G401.6 (cell line): Measurements from ENCODE around the gene NDUFC2.
"Not testable (repeated sequence)": the region's sequence is repeated elsewhere in the genome, so short reads cannot be mapped to it uniquely, and the experiment has no call there.

Source experiments
- FAIRE-seq: peaks from 2 replicates; lab custom pipeline; 2012; peaks lifted over from hg19 to GRCh38; lab: Jason Lieb, UNC

Gene NDUFC2

DNA sequence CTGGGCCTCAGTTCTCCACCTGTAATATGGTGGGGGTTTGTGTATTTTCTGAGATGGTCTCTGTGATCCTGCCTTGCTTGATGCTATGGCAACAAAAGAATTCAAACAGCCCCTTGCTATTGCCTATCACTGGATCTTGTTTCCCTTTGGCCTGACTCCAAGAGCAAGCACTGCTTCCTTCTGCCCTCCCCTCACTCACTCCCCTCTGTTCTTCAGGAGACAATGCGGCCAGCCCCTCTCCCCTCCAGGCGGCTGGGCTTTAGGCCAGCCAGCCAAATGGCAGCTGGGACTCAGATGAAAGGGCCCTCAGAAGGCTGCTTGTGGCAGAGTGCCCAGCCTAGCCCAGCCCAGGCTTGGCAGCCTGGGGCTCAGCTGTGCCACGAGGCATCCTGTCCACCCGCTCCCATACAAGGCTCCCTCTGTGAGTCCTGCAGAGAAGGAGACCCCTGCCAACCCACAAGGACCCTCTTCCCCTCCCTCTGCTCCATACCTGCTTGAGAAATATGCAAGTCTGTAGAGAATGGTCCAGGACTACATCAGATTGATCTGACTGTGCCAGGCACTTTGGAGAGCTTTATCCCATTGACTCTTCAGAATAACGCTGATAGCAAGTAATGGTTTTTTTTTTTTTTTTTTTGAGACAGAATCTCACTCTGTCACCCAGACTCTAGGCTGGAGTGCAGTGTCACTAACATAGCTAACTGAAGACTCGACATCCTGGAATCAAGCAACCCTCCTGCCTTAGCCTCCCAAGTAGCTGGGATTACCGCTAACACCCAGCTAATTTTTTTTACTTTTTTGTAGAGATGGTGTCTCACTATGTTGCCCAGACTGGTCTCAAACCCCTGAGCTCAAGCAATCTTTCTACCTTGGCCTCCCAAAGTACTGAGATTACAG lies 49.0 kb downstream of the NDUFC2 start:
- FAIRE-seq: no peak

DNA sequence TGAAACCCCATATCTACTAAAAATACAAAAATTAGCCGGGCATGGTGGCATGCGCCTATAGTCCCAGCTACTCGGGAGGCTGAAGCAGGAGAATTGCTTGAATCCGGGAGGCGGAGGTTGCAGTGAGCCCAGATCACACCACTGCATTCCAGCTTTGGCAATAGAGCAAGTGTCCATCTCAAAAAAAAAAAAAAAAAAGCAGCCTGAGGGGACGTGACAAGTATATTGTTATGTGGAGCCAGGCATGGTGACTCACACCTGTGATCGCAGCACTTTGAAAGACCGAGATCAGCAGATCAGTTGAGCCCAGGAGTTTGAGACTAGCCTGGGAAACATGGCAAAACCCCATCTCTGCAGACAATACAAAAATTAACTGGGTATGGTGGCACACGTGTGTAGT lies 51.2 kb downstream of the NDUFC2 start:
- FAIRE-seq: not testable (repeated sequence)

DNA sequence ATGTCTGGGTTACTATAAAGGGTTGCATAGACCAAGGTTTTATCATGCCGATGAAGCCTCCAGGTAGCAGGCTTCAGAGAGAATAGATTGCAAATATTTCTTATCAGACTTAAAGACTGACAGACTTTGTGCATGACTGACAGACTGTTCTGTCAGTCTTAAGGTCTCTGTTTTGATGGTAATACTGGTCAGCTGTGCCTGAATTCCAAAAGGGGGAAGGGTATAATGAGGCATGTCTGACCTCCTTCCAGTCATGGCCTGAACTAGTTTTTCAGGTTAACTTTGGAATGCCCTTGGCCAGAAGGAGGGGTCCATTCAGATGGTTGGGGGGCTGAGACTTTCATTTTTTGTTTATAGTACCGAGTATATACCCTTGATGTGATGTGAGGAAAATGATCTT lies 51.9 kb downstream of the NDUFC2 start:
- no peak for FAIRE-seq

DNA sequence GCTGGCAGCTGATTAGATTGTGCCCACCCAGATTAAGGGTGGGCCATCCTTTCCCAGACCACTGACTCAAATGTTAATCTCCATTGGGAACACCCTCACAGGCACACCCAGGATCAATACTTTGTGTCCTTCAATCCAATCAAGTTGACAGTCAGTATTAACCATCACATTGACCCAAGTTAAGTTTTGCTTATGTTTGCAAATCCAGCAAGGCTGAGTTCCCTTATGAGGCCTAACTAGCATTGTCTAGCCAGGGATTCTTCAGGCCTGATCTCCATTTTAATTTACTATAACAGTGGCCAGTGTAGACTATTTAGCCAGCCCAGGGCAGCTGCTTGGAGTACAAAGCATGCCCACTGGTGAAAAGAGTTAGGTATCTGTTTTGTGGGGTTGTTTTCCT lies 54.3 kb downstream of the NDUFC2 start:
- no peak for FAIRE-seq

DNA sequence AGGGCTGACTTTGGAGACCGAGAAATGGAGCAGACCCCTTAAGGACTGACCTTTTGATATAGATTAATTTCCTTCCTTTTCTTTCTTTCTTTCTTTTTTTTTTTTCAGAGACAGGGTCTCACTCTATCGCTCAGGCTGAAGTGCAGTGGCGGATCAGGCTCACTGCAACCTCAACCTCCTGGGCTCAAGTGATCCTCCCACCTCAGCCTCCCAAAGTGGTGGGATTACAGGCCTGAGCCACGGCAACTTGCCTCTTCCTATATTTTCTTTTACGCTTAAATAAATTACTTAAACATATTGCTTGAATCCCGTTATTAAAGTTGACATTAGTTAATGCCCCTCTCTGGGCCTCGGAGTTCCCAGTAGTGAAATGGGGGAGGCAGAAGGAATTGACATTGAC lies 56.2 kb downstream of the NDUFC2 start:
- FAIRE-seq: no peak

DNA sequence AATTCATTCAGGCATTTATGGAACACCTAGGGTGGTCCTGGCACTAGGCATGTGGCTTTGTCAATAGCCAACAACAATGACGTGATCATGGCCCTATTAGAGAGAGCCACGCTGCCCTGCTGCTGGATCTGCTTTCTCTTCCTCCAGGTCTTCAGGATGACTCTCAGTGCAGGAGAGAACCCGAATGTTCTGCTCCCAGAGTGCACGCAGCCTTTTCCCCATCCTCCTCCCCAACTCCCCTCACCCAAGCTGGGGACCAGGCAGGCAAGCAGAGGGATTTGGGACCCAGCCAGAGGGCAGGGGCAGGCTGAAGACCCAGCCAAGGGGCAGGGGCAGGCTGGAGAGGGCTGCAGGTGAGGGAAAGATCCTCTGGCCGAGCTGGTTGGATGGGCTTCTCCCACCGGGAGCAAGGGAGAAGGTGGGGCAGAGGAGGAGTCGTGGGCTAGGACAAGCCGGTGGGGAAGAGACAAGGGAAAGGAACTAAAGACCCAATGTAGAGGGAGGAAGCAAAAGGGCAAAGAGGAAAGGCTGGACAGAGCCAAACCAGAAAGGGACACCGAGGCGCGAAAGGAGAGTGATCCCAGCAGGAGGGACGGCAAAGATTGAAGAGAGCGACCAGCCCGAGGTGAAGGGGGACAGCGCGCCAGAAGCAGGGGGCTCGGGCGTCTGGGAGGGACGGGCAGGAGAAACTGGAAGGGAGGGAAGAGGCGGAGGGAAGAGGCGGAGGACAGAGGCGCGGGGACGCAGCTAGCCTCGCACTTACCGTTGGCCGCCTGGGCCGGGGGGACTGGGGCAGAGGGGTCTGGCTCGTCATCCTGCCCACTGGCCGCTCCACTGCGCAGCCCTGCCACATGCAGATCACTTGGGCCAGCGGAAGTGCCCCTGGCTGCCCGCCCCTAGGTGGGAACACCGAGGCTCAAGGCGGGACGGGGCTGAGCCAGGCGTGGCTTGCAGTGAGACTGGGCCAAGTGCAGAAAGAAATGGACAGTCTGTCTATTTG lies 57.0 kb downstream of the NDUFC2 start, which contains the start of gene KCTD14:
Gene KCTD14 (minus strand): TSS at position 880 of the 1,000 bp plus-strand sequence. CDS start 27 bp downstream, at position 853.
- FAIRE-seq: no peak

DNA sequence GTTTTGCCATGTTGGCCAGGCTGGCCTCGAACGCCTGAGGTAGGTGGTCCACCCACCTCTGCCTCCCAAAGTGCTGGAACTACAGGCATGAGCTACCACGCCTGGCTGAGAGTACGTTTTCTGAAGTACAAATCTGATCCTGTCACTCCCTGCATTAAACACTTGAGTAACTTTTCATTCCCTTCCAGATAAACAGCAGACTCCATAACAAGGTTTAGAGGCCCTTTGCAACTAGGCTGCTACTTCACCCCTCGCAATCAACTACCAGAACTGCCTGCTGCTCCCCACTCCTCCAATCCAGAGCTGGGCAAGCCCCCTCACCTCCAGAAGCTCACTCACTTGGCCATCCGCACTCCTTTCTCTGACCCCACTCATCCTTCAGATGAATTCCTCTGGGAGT lies 58.1 kb downstream of the NDUFC2 start:
- FAIRE-seq: no peak

DNA sequence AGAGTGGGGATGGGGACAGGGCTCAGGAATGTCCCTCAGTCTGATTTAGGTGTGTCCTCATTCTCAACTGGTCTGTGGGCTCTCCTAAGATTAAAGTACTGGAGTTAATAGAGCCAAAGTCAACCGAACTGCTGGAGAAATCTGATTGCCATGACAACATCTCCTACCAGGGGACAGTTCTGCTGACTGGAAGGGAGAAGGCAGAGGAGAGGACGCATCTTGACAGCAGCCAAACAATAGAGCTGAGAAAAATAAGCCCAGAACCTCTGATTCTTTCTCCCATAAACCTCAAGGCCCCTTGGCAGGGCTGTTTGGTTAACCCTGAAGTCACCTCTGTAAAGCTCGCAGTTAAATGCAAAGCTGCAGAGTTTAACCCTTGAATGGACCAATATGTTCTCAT lies 59.4 kb downstream of the NDUFC2 start:
- FAIRE-seq: no peak

DNA sequence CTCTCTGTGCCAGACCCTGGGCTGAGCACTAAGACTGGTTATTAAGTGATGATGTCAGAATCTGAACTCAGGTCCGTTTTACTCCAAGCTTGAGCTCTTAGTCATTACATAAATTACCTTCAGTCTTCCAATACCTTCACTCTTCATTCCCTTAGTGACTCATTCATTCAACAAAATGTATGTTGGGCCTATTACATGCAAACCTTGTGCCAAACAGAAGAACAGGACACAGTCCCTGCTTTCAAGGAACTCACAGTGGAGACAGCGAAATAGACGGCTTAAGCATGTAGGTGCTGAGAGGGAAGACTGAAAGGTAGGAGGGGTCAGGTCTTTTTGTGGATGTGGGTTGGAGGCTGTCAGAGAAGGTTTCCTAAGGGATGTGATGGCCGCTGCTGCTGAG lies 59.9 kb downstream of the NDUFC2 start:
- FAIRE-seq: no peak
